ENCODE data around the gene ARHGAP26.

GRCh38 chr5:143224672-143225071 is 454.5 kb downstream of the ARHGAP26 start:
- no peak for TF ChIP-seq CTCF (IDR thresholded peaks at IDR 0.05)
- TF ChIP-seq POLR2A (IDR thresholded peaks at IDR 0.05), result no peak
